SJSA1 (cell line): ENCODE data around the gene TTLL10. TPM values are rescaled to one million over a fixed set of nuclear protein-coding genes. Genes with fewer than 3 reads are reported as not detected.

Experiments
- total RNA-seq: library from RNA; depleted of rRNA; stranded (reverse); fragments of >200 nt; shearing (Covaris generic); gene quantifications from 2 replicates; pipeline ENCODE4 v1.2.3, GENCODE V29; 2014; rRNA removed

Gene TTLL10
- total RNA-seq, 1 experiment from 2014 or later, result not detected

Other genes with a start within 250 kb of the TTLL10 start
- 232 and 256 TPM in 2 replicates for gene SAMD11, start 250.0 kb upstream of the TTLL10 start, total RNA-seq
- gene NOC2L, start 214.6 kb upstream of the TTLL10 start, total RNA-seq, result 100 and 129 TPM in 2 replicates
- 7.2 and 11.5 TPM in 2 replicates for gene KLHL17, start 213.3 kb upstream of the TTLL10 start, total RNA-seq
- gene PLEKHN1, start 207.4 kb upstream of the TTLL10 start, total RNA-seq, result 0.34 TPM in 1 of 2 replicates, not detected in the other
- 0.11 TPM in 1 of 2 replicates, not detected in the other for gene PERM1, start 191.8 kb upstream of the TTLL10 start, total RNA-seq
- gene HES4, start 173.8 kb upstream of the TTLL10 start, total RNA-seq, result 55.3 and 68.7 TPM in 2 replicates
- gene ISG15, start 160.4 kb upstream of the TTLL10 start, total RNA-seq, result 201 and 353 TPM in 2 replicates
- gene AGRN, start 153.8 kb upstream of the TTLL10 start, total RNA-seq, result 53.8 and 55.9 TPM in 2 replicates
- not detected in 2 replicates for gene RNF223, start 99.6 kb upstream of the TTLL10 start, total RNA-seq
- gene C1orf159, start 57.8 kb upstream of the TTLL10 start, total RNA-seq, result 11.1 and 15.4 TPM in 2 replicates
- gene TNFRSF18, start 32.7 kb downstream of the TTLL10 start, total RNA-seq, result not detected in 2 replicates
- not detected in 2 replicates for gene TNFRSF4, start 40.3 kb downstream of the TTLL10 start, total RNA-seq
- 154 and 156 TPM in 2 replicates for gene SDF4, start 58.1 kb downstream of the TTLL10 start, total RNA-seq
- gene B3GALT6, start 58.4 kb downstream of the TTLL10 start, total RNA-seq, result 50.1 and 51.3 TPM in 2 replicates
- 0.25 and 1.8 TPM in 2 replicates for gene C1QTNF12, start 72.8 kb downstream of the TTLL10 start, total RNA-seq
- gene UBE2J2, start 100.0 kb downstream of the TTLL10 start, total RNA-seq, result 92.1 and 96.6 TPM in 2 replicates
- 0.53 and 1.5 TPM in 2 replicates for gene SCNN1D, start 106.6 kb downstream of the TTLL10 start, total RNA-seq
- gene ACAP3, start 134.1 kb downstream of the TTLL10 start, total RNA-seq, result 41.1 and 44.8 TPM in 2 replicates
- gene PUSL1, start 134.7 kb downstream of the TTLL10 start, total RNA-seq, result 27.3 and 35.1 TPM in 2 replicates
- gene INTS11, start 150.8 kb downstream of the TTLL10 start, total RNA-seq, result 66.7 and 81.0 TPM in 2 replicates
- gene CPTP, start 150.9 kb downstream of the TTLL10 start, total RNA-seq, result 29.4 and 39.2 TPM in 2 replicates
- 0.03 and 0.16 TPM in 2 replicates for gene TAS1R3, start 157.4 kb downstream of the TTLL10 start, total RNA-seq
- gene DVL1, start 175.5 kb downstream of the TTLL10 start, total RNA-seq, result 85.2 and 95.9 TPM in 2 replicates
- gene MXRA8, start 184.7 kb downstream of the TTLL10 start, total RNA-seq, result 192 and 224 TPM in 2 replicates
- 180 and 360 TPM in 2 replicates for gene AURKAIP1, start 201.3 kb downstream of the TTLL10 start, total RNA-seq
- 69.4 and 79.0 TPM in 2 replicates for gene CCNL2, start 225.5 kb downstream of the TTLL10 start, total RNA-seq
- 184 and 203 TPM in 2 replicates for gene MRPL20, start 233.4 kb downstream of the TTLL10 start, total RNA-seq
- gene ANKRD65, start 247.4 kb downstream of the TTLL10 start, total RNA-seq, result not detected in 2 replicates